GM15510 (cell line): ENCODE results near the gene CDKN1B.

Experiments
- POLR2A ChIP-seq: IDR thresholded peaks from 3 replicates; pipeline ENCODE4 v1.6.1; 2011; ENCODE audit warnings: borderline replicate concordance; ENCODE audit not compliant: insufficient read length; ENCODE audit errors: extremely low read depth

CDKN1B gene

GRCh38 chr12:12725086-12725955, 8.2 kb downstream of the CDKN1B start:
- TF ChIP-seq POLR2A: peak; percentile 80

GRCh38 chr12:12725956-12726554, 8.9 kb downstream of the CDKN1B start:
- no peak for TF ChIP-seq POLR2A

- no peak for TF ChIP-seq POLR2A
Measured at GRCh38 chr12:12726555-12727093, 9.5 kb downstream of the CDKN1B start.

DNA sequence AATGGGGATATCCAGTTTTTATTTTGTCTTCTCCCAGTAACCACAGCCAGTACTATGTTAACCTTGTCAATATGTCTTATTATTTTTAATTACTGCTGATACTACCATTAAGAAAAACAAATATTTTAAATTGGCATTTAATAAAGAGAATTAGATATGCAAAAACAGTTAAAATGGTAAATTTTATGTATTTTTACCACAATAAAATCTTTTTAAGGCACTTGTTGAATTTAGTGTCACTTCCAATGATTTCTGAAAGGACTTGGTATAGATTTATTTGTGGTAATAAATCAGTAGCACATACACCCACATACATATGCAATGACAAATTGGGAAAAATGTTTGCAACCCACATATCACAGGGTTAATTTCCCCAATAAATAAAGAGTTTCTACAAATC, 14.0 kb downstream of the CDKN1B start:
- no peak for TF ChIP-seq POLR2A

DNA sequence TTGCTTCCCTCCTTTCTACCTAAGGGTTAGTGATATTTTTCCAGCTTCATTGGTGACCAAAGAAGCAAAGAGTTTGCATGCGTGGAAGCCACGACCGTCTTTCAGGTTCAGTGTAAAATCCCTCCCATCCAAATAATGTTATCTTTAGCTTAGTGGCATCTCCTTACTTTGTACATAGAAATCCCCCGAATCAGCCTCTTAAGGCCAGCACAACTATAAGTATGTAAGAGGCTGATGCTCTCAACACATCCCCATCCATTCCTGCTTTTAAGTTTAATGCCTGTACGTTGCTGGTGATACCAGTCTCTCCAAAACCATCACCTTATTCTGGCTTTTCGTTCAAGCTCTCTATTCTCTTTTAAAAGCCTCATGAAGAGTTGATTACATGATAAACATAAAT, 14.6 kb downstream of the CDKN1B start:
- no peak for TF ChIP-seq POLR2A

DNA sequence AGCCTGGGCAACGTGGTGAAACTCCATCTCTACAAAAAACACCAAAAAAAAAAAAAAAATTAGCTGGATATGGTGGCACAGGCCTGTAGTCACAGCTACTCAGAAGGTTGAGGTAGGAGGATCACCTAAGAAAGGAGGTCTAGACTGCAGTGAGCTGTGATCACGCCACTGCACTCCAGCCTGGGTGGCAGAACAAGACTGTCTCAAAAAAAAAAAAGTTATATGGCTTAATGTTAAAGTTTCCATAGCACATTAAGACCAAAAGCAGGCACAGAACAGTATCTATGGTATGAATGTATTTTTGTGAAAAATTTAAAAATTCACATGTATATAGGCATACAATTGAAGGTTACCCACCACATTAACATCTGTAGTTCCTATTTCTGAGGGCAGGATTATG, 15.9 kb downstream of the CDKN1B start:
- no peak for TF ChIP-seq POLR2A

DNA sequence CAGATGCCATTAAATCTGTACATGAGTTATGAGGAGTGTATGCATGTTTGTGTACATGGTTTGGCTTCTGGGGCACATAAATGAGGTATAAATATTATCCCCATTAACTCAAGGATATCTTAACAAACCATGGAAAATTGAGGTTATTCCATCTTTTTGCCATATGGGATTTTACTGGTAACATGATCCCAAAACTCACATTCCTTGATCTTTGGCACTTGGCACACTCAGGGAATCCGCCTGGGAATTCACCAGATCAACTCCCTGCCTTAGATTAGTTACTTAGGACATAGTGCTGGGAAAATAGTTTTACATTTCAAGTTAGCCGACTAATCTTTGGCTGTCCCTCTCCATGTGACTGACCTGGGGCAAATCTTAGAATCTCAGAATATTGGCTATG, 16.9 kb downstream of the CDKN1B start:
- TF ChIP-seq POLR2A: no peak

DNA sequence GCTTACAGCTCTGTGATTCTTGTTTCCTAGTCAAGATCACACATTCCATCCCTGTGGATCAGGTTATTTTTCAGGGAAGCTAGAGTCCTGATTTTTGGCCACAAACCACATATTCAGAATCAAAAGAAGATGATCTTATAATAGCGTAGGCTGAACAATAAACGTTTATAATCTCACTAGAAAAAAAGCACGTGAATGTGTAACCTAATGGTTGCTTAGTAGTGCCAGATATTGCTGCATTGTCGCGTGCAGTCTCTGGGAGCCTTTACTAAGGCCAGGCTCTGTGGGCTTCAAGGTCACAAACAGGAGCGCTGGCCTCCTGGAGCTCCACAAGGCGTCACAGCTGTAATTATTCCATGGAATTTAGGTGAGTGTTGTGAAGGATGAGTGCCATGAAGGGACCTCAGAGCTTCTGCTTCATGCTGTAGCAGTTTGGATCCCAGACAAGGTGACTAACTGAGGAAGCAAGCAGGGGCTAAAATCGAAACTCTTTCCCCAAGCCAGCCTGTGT, 17.4 kb downstream of the CDKN1B start:
- no peak for TF ChIP-seq POLR2A

DNA sequence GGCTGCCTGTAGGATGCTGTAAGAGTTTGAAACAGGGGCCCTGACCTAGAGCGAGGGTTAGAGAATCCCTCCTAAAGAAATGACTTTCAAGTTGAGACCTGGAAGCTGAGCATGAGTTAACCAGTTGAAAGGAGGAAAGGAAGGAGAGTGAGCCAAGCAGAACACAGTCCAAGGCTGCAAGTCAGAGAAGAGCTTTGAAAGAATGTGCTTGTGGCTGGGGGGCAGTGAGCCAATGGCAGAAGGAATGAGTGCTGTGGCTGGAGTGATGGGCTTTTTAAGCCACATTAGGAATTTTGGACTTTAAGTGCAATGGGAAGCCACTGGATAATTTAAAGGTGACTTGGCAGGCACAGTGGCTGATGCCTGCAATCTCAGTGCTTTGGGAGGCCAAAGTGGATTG, 18.1 kb downstream of the CDKN1B start:
- TF ChIP-seq POLR2A: no peak

DNA sequence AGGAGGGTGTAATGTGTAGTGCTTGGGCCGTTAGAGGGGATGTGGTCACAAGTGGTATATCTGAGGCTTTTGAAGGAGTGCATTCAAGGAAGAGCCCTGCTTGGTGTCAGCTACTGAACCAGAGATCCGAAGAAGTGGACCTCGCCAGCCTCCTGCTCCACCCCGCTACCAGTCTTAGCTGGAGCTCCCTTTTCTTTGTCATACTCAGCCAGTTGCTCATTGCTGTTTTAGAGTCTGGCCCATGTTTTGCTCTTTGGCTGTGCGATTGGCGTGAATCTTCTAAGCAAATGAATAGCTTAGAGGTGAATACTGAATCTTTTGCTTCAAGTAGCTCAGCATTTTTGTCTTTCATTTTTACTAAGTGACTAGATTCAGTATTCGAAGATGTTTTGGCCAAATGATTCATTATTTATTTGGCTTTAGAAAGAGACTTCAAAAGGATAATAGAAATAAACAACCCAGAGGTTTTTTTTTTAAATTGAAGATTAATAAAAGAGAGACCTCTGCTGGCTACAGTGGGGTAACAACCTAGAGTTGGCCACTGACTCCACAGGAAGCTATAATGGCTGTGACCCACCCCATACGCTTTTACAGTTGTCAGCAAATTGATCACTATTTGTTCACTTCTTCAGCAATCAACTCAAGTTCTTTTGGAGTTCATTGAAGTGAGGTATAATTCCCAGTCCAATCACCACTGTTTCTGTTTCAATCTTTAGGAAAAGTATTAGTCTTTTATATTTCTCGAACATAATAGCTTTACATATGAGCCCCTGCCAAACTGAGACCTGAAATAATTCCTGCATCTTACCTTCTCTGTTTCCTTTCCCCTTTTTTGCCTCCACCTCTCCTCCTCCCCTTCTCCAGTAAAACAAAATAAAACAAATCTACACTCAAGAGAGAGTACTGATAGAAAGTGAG, 19.9 kb downstream of the CDKN1B start:
- no peak for TF ChIP-seq POLR2A

DNA sequence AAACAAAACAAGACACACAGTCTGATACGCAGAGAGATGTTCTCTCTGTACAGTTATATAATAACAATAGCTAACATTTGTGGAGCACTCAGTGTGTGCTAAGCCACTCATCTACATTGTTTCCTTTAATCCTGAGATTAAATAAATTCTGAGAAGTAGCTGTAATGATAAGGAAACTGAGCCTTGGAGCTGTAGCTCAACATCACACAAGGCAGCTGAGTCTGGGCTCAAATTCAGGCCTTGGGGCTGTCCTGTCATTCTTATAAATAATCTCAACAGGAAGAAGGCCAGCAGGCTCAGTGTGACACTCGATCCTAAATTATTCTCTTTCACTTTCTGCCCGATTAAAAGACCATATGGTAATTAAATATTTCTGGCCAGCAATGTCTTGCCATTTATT, 24.5 kb downstream of the CDKN1B start:
- no peak for TF ChIP-seq POLR2A

GRCh38 chr12:12744546-12745305, 27.6 kb downstream of the CDKN1B start:
- TF ChIP-seq POLR2A: no peak

DNA sequence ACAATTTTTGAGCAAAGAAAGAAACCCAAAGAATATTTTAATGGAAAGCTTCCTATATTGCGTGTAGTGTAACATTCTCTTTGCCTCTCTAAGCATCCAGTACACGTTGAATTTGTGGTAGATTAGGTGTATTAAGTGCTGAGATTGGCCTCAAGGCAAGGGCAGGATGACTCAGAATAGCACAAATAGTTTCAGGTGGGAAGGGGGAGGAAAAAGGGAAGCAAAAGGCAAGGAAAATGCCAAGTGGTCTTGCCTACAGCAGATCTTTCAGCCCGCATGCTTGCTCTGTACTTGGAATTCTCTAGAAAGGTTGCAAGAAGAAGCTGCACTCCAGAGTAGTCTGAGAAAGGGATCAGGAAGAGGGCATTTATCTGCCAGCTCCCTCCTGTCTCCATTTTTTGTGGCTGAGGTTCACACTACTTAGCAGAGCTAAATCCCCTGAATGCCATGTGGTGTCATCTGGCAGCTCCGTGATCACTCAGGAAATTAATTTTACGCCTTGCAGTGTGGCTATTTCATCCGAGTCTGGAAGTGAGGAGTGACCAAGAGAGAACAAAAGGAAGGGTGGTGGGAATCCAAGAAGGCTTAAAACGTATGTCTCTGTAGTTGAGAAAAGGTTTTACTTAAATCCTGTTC, 28.5 kb downstream of the CDKN1B start:
- no peak for TF ChIP-seq POLR2A
